Kidney (tissue), 14 donors: Measurements from ENCODE around the gene COLQ. TPM values are rescaled to one million over a fixed set of nuclear protein-coding genes. Genes with fewer than 3 reads are reported as not detected.
A peak's percentile ranks its signal among the peaks of the same experiment; 100 is the strongest.

Experiments
- DNase-seq, 5 donors: peaks; one replicate each; pipeline ENCODE4 v3.0.0-alpha.2; 2013 to 2020
- FAIRE-seq: peaks from 2 replicates; lab custom pipeline; 2012; peaks lifted over from hg19 to GRCh38; lab: Jason Lieb, UNC
- H3K27ac ChIP-seq, 2 donors: one replicate each; pipeline ENCODE4 v1.7.0; 2013; ENCODE audit warnings: low read depth in 2 of 2, low read length in 2 of 2, inconsistent platforms in 1 of 2
- H3K27me3 ChIP-seq: one replicate; pipeline ENCODE4 v1.7.1; 2013; ENCODE audit warnings: low read length, inconsistent platforms; ENCODE audit not compliant: control insufficient read depth, insufficient read depth
- H3K36me3 ChIP-seq, 3 donors: one replicate each; pipeline versions ENCODE4 v1.7.0 to v1.7.1; 2013; ENCODE audit warnings: low read length in 3 of 3, control low read depth in 1 of 3, inconsistent platforms in 1 of 3; ENCODE audit not compliant: insufficient read depth in 3 of 3, control insufficient read depth in 2 of 3
- H3K4me1 ChIP-seq, 3 donors: one replicate each; pipeline versions ENCODE4 v1.7.0 to v1.7.1; 2013; ENCODE audit warnings: low read length in 3 of 3, inconsistent platforms in 1 of 3, low read depth in 1 of 3; ENCODE audit not compliant: control insufficient read depth in 2 of 3, insufficient read depth in 2 of 3
- H3K4me3 ChIP-seq, 3 donors: one replicate each; pipeline versions ENCODE4 v1.7.0 to v1.8.1; 2013; ENCODE audit warnings: low read length in 3 of 3, control low read depth in 1 of 3, inconsistent platforms in 1 of 3
- H3K9ac ChIP-seq, 3 donors: one replicate each; pipeline versions ENCODE4 v1.7.0 to v1.7.1; 2013; ENCODE audit warnings: low read length in 3 of 3, control low read depth in 1 of 3, inconsistent platforms in 1 of 3
- H3K9me3 ChIP-seq, 3 donors: one replicate each; pipeline versions ENCODE4 v1.7.0 to v1.7.1; 2013; ENCODE audit warnings: low read length in 3 of 3, control low read depth in 1 of 3, inconsistent platforms in 1 of 3; ENCODE audit not compliant: control insufficient read depth in 2 of 3, insufficient read depth in 1 of 3
- intact Hi-C: fragments of 100-400 bp; cut with DNase I; formaldehyde crosslinking; loops from one replicate; pipeline ENCODE4 v1.11.1; 2022
- polyA plus RNA-seq: library from polyadenylated mRNA; stranded (reverse); fragments of 350-450 nt; fragmentation: Illumina TruSeq; extraction: RNeasy Lipid Tissue Mini Kit (QIAGEN cat#74804); gene quantifications from one replicate; pipeline ENCODE4 v1.2.3, GENCODE V29; 2014; ENCODE audit warnings: low read depth, low replicate concordance; ENCODE audit not compliant: insufficient read depth
- total RNA-seq: library from RNA; stranded (reverse); fragmentation: NEBNext Ultra II Directional; extraction: Animal tissue kit (Norgen Biotek cat#: 25700); gene quantifications from one replicate; pipeline ENCODE4 v1.2.1, GENCODE V29; 2021
- TF ChIP-seq, protein P1 (sequence below): IDR thresholded peaks from 3 replicates; pipeline ENCODE4 v1.5.1; 2012; ENCODE audit warnings: mild to moderate bottlenecking, moderate library complexity, borderline replicate concordance; ENCODE audit not compliant: insufficient read depth; ENCODE audit errors: extremely low read depth
- donor health status: control.
- donor health status: control.
- donor health status: control.
- donor health status: control.
- donor health status: control.
- donor health status: DM: yes; HTN: yes; CAD: no.
- donor health status: Normal renal cell carcinoma (clear cell type).

The COLQ gene
- total and polyA plus RNA-seq, 2 donors from 2014 or later: 1.2 to 4.3 TPM

- DNase-seq (peak in 2 of 5 donors; percentile 8 to 39), FAIRE-seq (no peak)
- Histone ChIP-seq H3K9me3 (no peaks in the 10 kb centered on the region), H3K27ac (no peak overlapping the region), H3K36me3 (peaks cover 2 to 11% (median 8%) of the 10 kb centered on the region in 3 donors), H3K9ac (no peak overlapping the region), H3K4me3 (no peak overlapping the region), H3K27me3 (no peaks in the 10 kb centered on the region), H3K4me1 (peaks cover 0 to 5% (median 0%) of the 10 kb centered on the region in 3 donors)
- TF ChIP-seq, protein P1, sequence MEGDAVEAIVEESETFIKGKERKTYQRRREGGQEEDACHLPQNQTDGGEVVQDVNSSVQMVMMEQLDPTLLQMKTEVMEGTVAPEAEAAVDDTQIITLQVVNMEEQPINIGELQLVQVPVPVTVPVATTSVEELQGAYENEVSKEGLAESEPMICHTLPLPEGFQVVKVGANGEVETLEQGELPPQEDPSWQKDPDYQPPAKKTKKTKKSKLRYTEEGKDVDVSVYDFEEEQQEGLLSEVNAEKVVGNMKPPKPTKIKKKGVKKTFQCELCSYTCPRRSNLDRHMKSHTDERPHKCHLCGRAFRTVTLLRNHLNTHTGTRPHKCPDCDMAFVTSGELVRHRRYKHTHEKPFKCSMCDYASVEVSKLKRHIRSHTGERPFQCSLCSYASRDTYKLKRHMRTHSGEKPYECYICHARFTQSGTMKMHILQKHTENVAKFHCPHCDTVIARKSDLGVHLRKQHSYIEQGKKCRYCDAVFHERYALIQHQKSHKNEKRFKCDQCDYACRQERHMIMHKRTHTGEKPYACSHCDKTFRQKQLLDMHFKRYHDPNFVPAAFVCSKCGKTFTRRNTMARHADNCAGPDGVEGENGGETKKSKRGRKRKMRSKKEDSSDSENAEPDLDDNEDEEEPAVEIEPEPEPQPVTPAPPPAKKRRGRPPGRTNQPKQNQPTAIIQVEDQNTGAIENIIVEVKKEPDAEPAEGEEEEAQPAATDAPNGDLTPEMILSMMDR: no peak
- intact Hi-C loops: no loop called here
Measured at GRCh38 chr3:15558581-15558980, 37.1 kb upstream of the COLQ start.

DNA sequence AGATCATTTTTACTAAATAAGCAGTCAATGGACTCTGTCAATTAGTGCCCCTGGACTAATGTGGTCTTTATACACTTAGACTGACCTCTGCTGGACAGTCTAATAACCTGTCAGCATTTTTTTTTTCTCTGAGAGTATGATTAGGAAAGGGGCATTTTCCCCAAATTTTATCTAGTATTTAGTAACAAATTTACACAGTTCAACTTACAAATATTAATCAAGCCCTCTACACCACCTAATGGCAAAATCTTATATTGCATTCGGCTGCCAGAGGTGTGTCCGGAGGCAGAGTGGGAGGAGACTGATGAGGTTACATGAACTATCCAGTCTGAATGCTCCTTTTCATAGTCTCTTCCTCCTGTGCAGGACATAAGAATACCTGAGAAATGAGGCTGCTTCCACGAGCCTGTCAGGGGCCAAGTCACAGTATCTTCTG is 36.0 kb upstream of the COLQ start:
- Histone ChIP-seq H3K27me3 (no peaks in the 10 kb centered on the region), H3K36me3 (peaks cover under 1 to 2% (median under 1%) of the 10 kb centered on the region in 3 donors), H3K4me1 (peaks cover 0 to 8% (median 0%) of the 10 kb centered on the region in 3 donors), H3K9me3 (no peaks in the 10 kb centered on the region), H3K9ac (no peak overlapping the region), H3K4me3 (no peak overlapping the region), H3K27ac (no peak overlapping the region)
- TF ChIP-seq, protein P1: peak; percentile 40
- FAIRE-seq (no peak), DNase-seq (peak in 4 of 5 donors; percentile 56 to 86 (median 72))
- intact Hi-C loops: no loop called here

GRCh38 chr3:15556512-15556911 is 35.0 kb upstream of the COLQ start:
- no peak for FAIRE-seq
- H3K4me1 ChIP-seq: peaks cover 0 to 8% (median 0%) of the 10 kb centered on the region in 3 donors

More at GRCh38 chr3:15556512-15556911, 35.0 kb upstream of the COLQ start:
- H3K27me3 ChIP-seq: no peaks in the 10 kb centered on the region
- TF ChIP-seq, protein P1: no peak
- no peak overlapping the region for H3K4me3 ChIP-seq
- H3K36me3 ChIP-seq: peaks cover 0 to 2% (median 0%) of the 10 kb centered on the region in 3 donors
- H3K27ac ChIP-seq: no peak overlapping the region
- DNase-seq: no peak
- intact Hi-C loops: no loop called here
- H3K9ac ChIP-seq: no peak overlapping the region
- no peaks in the 10 kb centered on the region for H3K9me3 ChIP-seq
